Effector CD8-positive, alpha-beta T cell (primary cell): ENCODE data around the gene IL1RAPL1.

ENCODE experiments used
- DNase-seq: peaks from one replicate; lab custom pipeline; 2025; lab: John Stamatoyannopoulos, UW

IL1RAPL1 gene

GRCh38 chrX:28979877-28980276 lies 392.6 kb downstream of the IL1RAPL1 start:
- no peak for DNase-seq

- DNase-seq = no peak
Observed at GRCh38 chrX:28981952-28982351, 394.7 kb downstream of the IL1RAPL1 start.

GRCh38 chrX:28988246-28988645 lies 401.0 kb downstream of the IL1RAPL1 start:
- DNase-seq = no peak

- no peak for DNase-seq
Observed at GRCh38 chrX:28997706-28998463, 410.6 kb downstream of the IL1RAPL1 start.

- no peak for DNase-seq
Observed at GRCh38 chrX:28998609-28999135, 411.4 kb downstream of the IL1RAPL1 start.

GRCh38 chrX:29012867-29013266 lies 425.6 kb downstream of the IL1RAPL1 start:
- DNase-seq = no peak

GRCh38 chrX:29023207-29023606 lies 436.0 kb downstream of the IL1RAPL1 start:
- no peak for DNase-seq

GRCh38 chrX:29024871-29025270 lies 437.6 kb downstream of the IL1RAPL1 start:
- DNase-seq = no peak

GRCh38 chrX:29039501-29039900 lies 452.3 kb downstream of the IL1RAPL1 start:
- DNase-seq = no peak

- no peak for DNase-seq
Observed at GRCh38 chrX:29040160-29040559, 452.9 kb downstream of the IL1RAPL1 start.

GRCh38 chrX:29042341-29042740 lies 455.1 kb downstream of the IL1RAPL1 start:
- no peak for DNase-seq

GRCh38 chrX:29043746-29044145 lies 456.5 kb downstream of the IL1RAPL1 start:
- DNase-seq = no peak

- no peak for DNase-seq
Observed at GRCh38 chrX:29044423-29045184, 457.4 kb downstream of the IL1RAPL1 start.

- DNase-seq = no peak
Observed at GRCh38 chrX:29065477-29065876, 478.2 kb downstream of the IL1RAPL1 start.

- no peak for DNase-seq
Observed at GRCh38 chrX:29066516-29066915, 479.3 kb downstream of the IL1RAPL1 start.

- no peak for DNase-seq
Observed at GRCh38 chrX:29067351-29067750, 480.1 kb downstream of the IL1RAPL1 start.

- no peak for DNase-seq
Observed at GRCh38 chrX:29071525-29072320, 484.5 kb downstream of the IL1RAPL1 start.

- no peak for DNase-seq
Observed at GRCh38 chrX:29082558-29082957, 495.3 kb downstream of the IL1RAPL1 start.

GRCh38 chrX:29083823-29084222 lies 496.6 kb downstream of the IL1RAPL1 start:
- DNase-seq = no peak

GRCh38 chrX:29090811-29091210 lies 503.6 kb downstream of the IL1RAPL1 start:
- DNase-seq = no peak

GRCh38 chrX:29107231-29107630 lies 520.0 kb downstream of the IL1RAPL1 start:
- no peak for DNase-seq

- no peak for DNase-seq
Observed at GRCh38 chrX:29110041-29110440, 522.8 kb downstream of the IL1RAPL1 start.
